Epithelial cell of proximal tubule (primary cell): Measurements from ENCODE around the gene TLE5. TPM values are rescaled to one million over a fixed set of nuclear protein-coding genes. Genes with fewer than 3 reads are reported as not detected.
A peak's percentile ranks its signal among the peaks of the same experiment; 100 is the strongest.

Source experiments
- DNase-seq: peaks from one replicate; pipeline ENCODE4 v3.0.0-alpha.2; 2011; ENCODE audit warnings: low read depth
- H3K4me3 ChIP-seq: 2 replicates; pipeline ENCODE4 v1.5.1; 2011; ENCODE audit warnings: low read depth, mild to moderate bottlenecking, low read length
- CTCF ChIP-seq: conservative IDR thresholded peaks from 2 replicates; pipeline ENCODE4 v1.5.1; 2012; ENCODE audit warnings: low read depth, mild to moderate bottlenecking, low read length
- total RNA-seq: library from RNA; depleted of rRNA; stranded (reverse); fragments of >200 nt; gene quantifications from 2 replicates; pipeline ENCODE4 v1.2.3, GENCODE V29; 2015

TLE5 gene
- total RNA-seq, 1 donor from 2014 or later, result 238 TPM

- no peak for TF ChIP-seq CTCF
- H3K4me3 ChIP-seq, result peak overlapping the region; percentile 51
- no peak for DNase-seq
Observed at GRCh38 chr19:3028305-3029064, 33.8 kb downstream of the TLE5 start.

GRCh38 chr19:3027981-3028304, 34.4 kb downstream of the TLE5 start:
- DNase-seq, result no peak
- H3K4me3 ChIP-seq, result no peak overlapping the region
- TF ChIP-seq CTCF, result no peak

- TF ChIP-seq CTCF, result no peak
- H3K4me3 ChIP-seq, result no peak overlapping the region
- no peak for DNase-seq
Observed at GRCh38 chr19:3027292-3027691, 35.0 kb downstream of the TLE5 start.

- DNase-seq, result no peak
- no peak overlapping the region for H3K4me3 ChIP-seq
- TF ChIP-seq CTCF, result no peak
Observed at GRCh38 chr19:3026768-3027167, 35.5 kb downstream of the TLE5 start.

GRCh38 chr19:3025549-3025886, 36.8 kb downstream of the TLE5 start:
- no peak for DNase-seq
- no peak overlapping the region for H3K4me3 ChIP-seq
- no peak for TF ChIP-seq CTCF

GRCh38 chr19:3024870-3025548, 37.3 kb downstream of the TLE5 start:
- no peak for TF ChIP-seq CTCF
- no peak overlapping the region for H3K4me3 ChIP-seq
- no peak for DNase-seq

- no peak for TF ChIP-seq CTCF
- no peak overlapping the region for H3K4me3 ChIP-seq
- no peak for DNase-seq
Observed at GRCh38 chr19:3024509-3024869, 37.8 kb downstream of the TLE5 start.
